ENCODE data around the gene ZSCAN31. TPM values are rescaled to one million over a fixed set of nuclear protein-coding genes. Genes with fewer than 3 reads are reported as not detected.

The ZSCAN31 gene
- total RNA-seq, 3 donors from 2014 or later: 4.6 to 19.3 (median 17.4) TPM

GRCh38 chr6:28353356-28353755 is 17.4 kb upstream of the ZSCAN31 start:
- Histone ChIP-seq H3K9me3 (no peaks in the 10 kb centered on the region), H3K4me1 (peaks cover 4 to 7% of the 10 kb centered on the region in 2 donors), H3K36me3 (no peaks in the 10 kb centered on the region), H3K27ac (peak overlapping the region; percentile 83 to 92), H3K4me3 (peak overlapping the region in 2 of 3 donors; percentile 32 to 39), H3K27me3 (no peaks in the 10 kb centered on the region)
- TF ChIP-seq POLR2AphosphoS5 (IDR thresholded peaks at IDR 0.05) (no peak), CTCF (IDR thresholded peaks at IDR 0.05) (no peak), POLR2A (IDR thresholded peaks at IDR 0.05) (no peak)
- intact Hi-C loops (cut with DNase I; ENCODE audit: low total_unique reads): no loop called here
- DNase-seq (ENCODE audit: low spot score in 2 of 2): no peak

DNA sequence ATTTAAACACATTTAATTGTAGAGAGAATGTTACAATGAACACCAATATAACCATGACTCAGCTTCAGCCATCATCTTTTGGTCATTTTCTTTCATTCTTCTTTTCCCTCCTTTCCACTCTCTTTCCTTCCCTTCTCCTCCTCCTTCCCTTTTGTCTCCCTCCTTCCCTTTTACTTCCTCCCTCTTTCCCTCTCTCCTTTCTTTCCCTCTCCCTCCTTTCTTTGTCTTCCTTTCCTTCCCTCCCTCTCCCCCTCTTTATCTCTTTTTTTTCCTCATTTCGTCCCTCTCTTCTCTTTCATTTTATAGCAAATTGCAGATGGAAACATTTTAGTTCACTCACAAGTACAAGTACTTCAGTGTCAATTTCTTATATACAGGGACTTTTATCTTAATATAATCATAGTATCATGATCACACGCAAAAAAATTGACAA is 15.6 kb upstream of the ZSCAN31 start:
- no peak for TF ChIP-seq POLR2AphosphoS5 (IDR thresholded peaks at IDR 0.05)
- no peak for TF ChIP-seq POLR2A (IDR thresholded peaks at IDR 0.05)
- no peak for TF ChIP-seq CTCF (IDR thresholded peaks at IDR 0.05)
- peaks cover 4% of the 10 kb centered on the region in 2 donors for H3K4me1 ChIP-seq
- no peak for DNase-seq (ENCODE audit: low spot score in 2 of 2)
- intact Hi-C loops (cut with DNase I; ENCODE audit: low total_unique reads): no loop called here
- no peaks in the 10 kb centered on the region for H3K27me3 ChIP-seq
- H3K36me3 ChIP-seq: no peaks in the 10 kb centered on the region
- H3K9me3 ChIP-seq: no peaks in the 10 kb centered on the region
- peak overlapping the region in 1 of 3 donors; percentile 70 for H3K4me3 ChIP-seq
- no peak overlapping the region for H3K27ac ChIP-seq

GRCh38 chr6:28351087-28351486 is 15.1 kb upstream of the ZSCAN31 start:
- Histone ChIP-seq H3K36me3 (no peaks in the 10 kb centered on the region), H3K4me3 (peak overlapping the region in 2 of 3 donors; percentile 70 to 80), H3K27me3 (no peaks in the 10 kb centered on the region), H3K9me3 (no peaks in the 10 kb centered on the region), H3K27ac (no peak overlapping the region), H3K4me1 (peaks cover 0 to 4% of the 10 kb centered on the region in 2 donors)
- no peak for DNase-seq (ENCODE audit: low spot score in 2 of 2)
- intact Hi-C loops (cut with DNase I; ENCODE audit: low total_unique reads): no loop called here
- TF ChIP-seq CTCF (IDR thresholded peaks at IDR 0.05) (no peak), POLR2AphosphoS5 (IDR thresholded peaks at IDR 0.05) (no peak), POLR2A (IDR thresholded peaks at IDR 0.05) (no peak)

GRCh38 chr6:28349892-28350737 is 14.2 kb upstream of the ZSCAN31 start, which contains the start of gene ZKSCAN3:
TSS of gene ZKSCAN3 (plus strand) at chr6:28349947. CDS start at chr6:28359587, 9,640 bp downstream.
- TF ChIP-seq POLR2AphosphoS5 (IDR thresholded peaks at IDR 0.05): peak; percentile 26 to 29 (median 28)
- TF ChIP-seq CTCF (IDR thresholded peaks at IDR 0.05): no peak
- Histone ChIP-seq H3K4me1 (peaks cover 0 to 4% of the 10 kb centered on the region in 2 donors), H3K36me3 (no peaks in the 10 kb centered on the region), H3K4me3 (peak within 1 kb of the TSS; percentile 64 to 80 (median 70)), H3K27ac (peak within 1 kb of the TSS; percentile 62 to 67), H3K9me3 (no peaks in the 10 kb centered on the region), H3K27me3 (no peaks in the 10 kb centered on the region)
- peak; percentile 75 to 81 for DNase-seq (ENCODE audit: low spot score in 2 of 2)
- intact Hi-C loops (cut with DNase I; ENCODE audit: low total_unique reads): no loop called here

DNA sequence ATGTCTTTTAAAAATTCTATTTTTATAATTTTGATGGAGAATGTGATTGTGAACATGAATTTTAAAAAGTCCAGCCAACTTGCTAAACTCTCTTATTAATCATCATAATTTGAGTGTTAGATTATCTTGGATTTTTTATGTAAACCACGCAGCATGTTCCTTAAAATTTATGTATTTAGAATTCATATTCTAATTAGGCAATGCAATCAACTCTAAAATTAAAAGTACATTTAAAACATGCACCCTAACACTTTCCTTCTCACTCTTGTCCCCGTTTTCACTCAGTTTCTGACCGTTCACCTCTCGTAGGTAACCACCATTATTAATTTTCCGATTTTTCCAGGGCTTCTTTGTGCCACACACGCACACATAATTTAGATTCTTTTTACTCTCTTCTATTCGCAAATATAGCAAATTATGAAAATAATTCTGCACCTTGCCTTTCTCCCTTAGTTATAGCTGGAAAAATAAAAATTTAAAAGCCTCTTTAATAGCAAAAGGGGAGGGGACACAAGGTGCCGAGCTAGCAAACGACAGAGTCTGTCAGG is 13.5 kb upstream of the ZSCAN31 start:
- no peaks in the 10 kb centered on the region for H3K27me3 ChIP-seq
- H3K4me1 ChIP-seq: peaks cover 0 to 4% of the 10 kb centered on the region in 2 donors
- H3K9me3 ChIP-seq: no peaks in the 10 kb centered on the region
- peak overlapping the region; percentile 62 to 67 for H3K27ac ChIP-seq
- H3K4me3 ChIP-seq: peak overlapping the region; percentile 64 to 80 (median 70)
- no peaks in the 10 kb centered on the region for H3K36me3 ChIP-seq
- intact Hi-C loops (cut with DNase I; ENCODE audit: low total_unique reads): no loop called here
- TF ChIP-seq CTCF (IDR thresholded peaks at IDR 0.05): no peak
- TF ChIP-seq POLR2AphosphoS5 (IDR thresholded peaks at IDR 0.05): no peak
- no peak for TF ChIP-seq POLR2A (IDR thresholded peaks at IDR 0.05)
- no peak for DNase-seq (ENCODE audit: low spot score in 2 of 2)

All from breast epithelium (tissue), 4 donors.